GM21515 (cell line): ENCODE measurements around the gene GLIPR1.
A peak's percentile ranks its signal among the peaks of the same experiment; 100 is the strongest.
"Not testable (repeated sequence)": the region's sequence is repeated elsewhere in the genome, so short reads cannot be mapped to it uniquely, and the experiment has no call there.

Experiments
- ATAC-seq: cut with Tn5 transposase; IDR thresholded peaks from one replicate; pipeline ENCODE4 v1.9.1; 2021; ENCODE audit not compliant: unreplicated experiment

GLIPR1 gene

GRCh38 chr12:75471902-75472890, 8.4 kb upstream of the GLIPR1 start:
- no peak for ATAC-seq

GRCh38 chr12:75474116-75474515, 6.4 kb upstream of the GLIPR1 start:
- ATAC-seq = no peak

GRCh38 chr12:75476071-75476470, 4.5 kb upstream of the GLIPR1 start:
- ATAC-seq = no peak

- ATAC-seq = no peak
These were observed 3.4 kb upstream of the GLIPR1 start for GRCh38 chr12:75477137-75477536.

- ATAC-seq = peak; percentile 24
These were observed 2.3 kb upstream of the GLIPR1 start for GRCh38 chr12:75478116-75478794.

- ATAC-seq = peak; percentile 34
These were observed 543 bp upstream of the GLIPR1 start for GRCh38 chr12:75479963-75480461.

GRCh38 chr12:75481013-75481705, 604 bp downstream of the GLIPR1 start:
- peak; percentile 17 for ATAC-seq

GRCh38 chr12:75481774-75482173, 1.2 kb downstream of the GLIPR1 start:
- ATAC-seq = no peak

GRCh38 chr12:75482646-75483045, 2.1 kb downstream of the GLIPR1 start:
- no peak for ATAC-seq

GRCh38 chr12:75483431-75483830, 2.9 kb downstream of the GLIPR1 start:
- ATAC-seq = no peak

- ATAC-seq = not testable (repeated sequence)
These were observed 3.9 kb downstream of the GLIPR1 start for GRCh38 chr12:75484450-75484849.

- no peak for ATAC-seq
These were observed 6.8 kb downstream of the GLIPR1 start for GRCh38 chr12:75487308-75487707.

- ATAC-seq = peak; percentile 51
These were observed 8.0 kb downstream of the GLIPR1 start for GRCh38 chr12:75488553-75488952.

GRCh38 chr12:75489187-75489586, 8.6 kb downstream of the GLIPR1 start:
- ATAC-seq = no peak

- peak; percentile 61 for ATAC-seq
These were observed 9.2 kb downstream of the GLIPR1 start for GRCh38 chr12:75489613-75490210.

GRCh38 chr12:75491169-75491568, 10.6 kb downstream of the GLIPR1 start:
- ATAC-seq = no peak

GRCh38 chr12:75503459-75503858, 22.9 kb downstream of the GLIPR1 start:
- ATAC-seq = no peak

GRCh38 chr12:75503866-75504265, 23.3 kb downstream of the GLIPR1 start:
- no peak for ATAC-seq

GRCh38 chr12:75505706-75506312, 25.3 kb downstream of the GLIPR1 start:
- no peak for ATAC-seq

- ATAC-seq = no peak
These were observed 26.5 kb downstream of the GLIPR1 start for GRCh38 chr12:75507086-75507485.
